Measurements from ENCODE around the gene ZFHX3.

The ZFHX3 gene

GRCh38 chr16:72847187-72848027 lies 200.5 kb downstream of the ZFHX3 start:
- DNase-seq (ENCODE audit: low spot score) = no peak

- no peak for DNase-seq (ENCODE audit: low spot score)
Measured at GRCh38 chr16:72846594-72846993, 201.3 kb downstream of the ZFHX3 start.

GRCh38 chr16:72845322-72846020 lies 202.5 kb downstream of the ZFHX3 start:
- DNase-seq (ENCODE audit: low spot score) = no peak

GRCh38 chr16:72844225-72844920 lies 203.6 kb downstream of the ZFHX3 start:
- no peak for DNase-seq (ENCODE audit: low spot score)

- no peak for DNase-seq (ENCODE audit: low spot score)
Measured at GRCh38 chr16:72841506-72841905, 206.4 kb downstream of the ZFHX3 start.

- no peak for DNase-seq (ENCODE audit: low spot score)
Measured at GRCh38 chr16:72840631-72841381, 207.1 kb downstream of the ZFHX3 start.

GRCh38 chr16:72838951-72839350 lies 209.0 kb downstream of the ZFHX3 start:
- no peak for DNase-seq (ENCODE audit: low spot score)

- DNase-seq (ENCODE audit: low spot score) = no peak
Measured at GRCh38 chr16:72838586-72838910, 209.4 kb downstream of the ZFHX3 start.

GRCh38 chr16:72837846-72838585 lies 209.9 kb downstream of the ZFHX3 start:
- DNase-seq (ENCODE audit: low spot score) = no peak

GRCh38 chr16:72836985-72837384 lies 210.9 kb downstream of the ZFHX3 start:
- no peak for DNase-seq (ENCODE audit: low spot score)

GRCh38 chr16:72836181-72836580 lies 211.7 kb downstream of the ZFHX3 start:
- DNase-seq (ENCODE audit: low spot score) = no peak

- no peak for DNase-seq (ENCODE audit: low spot score)
Measured at GRCh38 chr16:72835086-72835485, 212.8 kb downstream of the ZFHX3 start.

- no peak for DNase-seq (ENCODE audit: low spot score)
Measured at GRCh38 chr16:72834499-72834898, 213.4 kb downstream of the ZFHX3 start.

GRCh38 chr16:72833969-72834368 lies 214.0 kb downstream of the ZFHX3 start:
- DNase-seq (ENCODE audit: low spot score) = no peak

- no peak for DNase-seq (ENCODE audit: low spot score)
Measured at GRCh38 chr16:72833482-72833881, 214.4 kb downstream of the ZFHX3 start.

GRCh38 chr16:72832621-72833248 lies 215.2 kb downstream of the ZFHX3 start:
- DNase-seq (ENCODE audit: low spot score) = peak; percentile 65

GRCh38 chr16:72829846-72830775 lies 217.8 kb downstream of the ZFHX3 start:
- no peak for DNase-seq (ENCODE audit: low spot score)

GRCh38 chr16:72827866-72828265 lies 220.1 kb downstream of the ZFHX3 start:
- DNase-seq (ENCODE audit: low spot score) = no peak

- no peak for DNase-seq (ENCODE audit: low spot score)
Measured at GRCh38 chr16:72825912-72826621, 221.9 kb downstream of the ZFHX3 start.
